Measurements from ENCODE around the gene GRIFIN.

GRCh38 chr7:2512179-2512661 is 36.0 kb upstream of the GRIFIN start:
- no peak for TF ChIP-seq CTCF (IDR thresholded peaks at IDR 0.05)
- no peak for TF ChIP-seq POLR2A (IDR thresholded peaks at IDR 0.05)
